Epithelial cell of proximal tubule (primary cell): ENCODE results near the gene CEACAM19. TPM values are rescaled to one million over a fixed set of nuclear protein-coding genes. Genes with fewer than 3 reads are reported as not detected.
A peak's percentile ranks its signal among the peaks of the same experiment; 100 is the strongest.

ENCODE experiments used
- DNase-seq: peaks from one replicate; pipeline ENCODE4 v3.0.0-alpha.2; 2011; ENCODE audit warnings: low read depth
- H3K4me3 ChIP-seq: 2 replicates; pipeline ENCODE4 v1.5.1; 2011; ENCODE audit warnings: low read depth, mild to moderate bottlenecking, low read length
- total RNA-seq: library from RNA; depleted of rRNA; stranded (reverse); fragments of >200 nt; gene quantifications from 2 replicates; pipeline ENCODE4 v1.2.3, GENCODE V29; 2015
- TF ChIP-seq, protein P1 (sequence below): conservative IDR thresholded peaks from 2 replicates; pipeline ENCODE4 v1.5.1; 2012; ENCODE audit warnings: low read depth, mild to moderate bottlenecking, low read length

Gene CEACAM19
- total RNA-seq, 1 donor from 2014 or later: 2.7 TPM

- H3K4me3 ChIP-seq: no peak overlapping the region
- TF ChIP-seq, protein P1, sequence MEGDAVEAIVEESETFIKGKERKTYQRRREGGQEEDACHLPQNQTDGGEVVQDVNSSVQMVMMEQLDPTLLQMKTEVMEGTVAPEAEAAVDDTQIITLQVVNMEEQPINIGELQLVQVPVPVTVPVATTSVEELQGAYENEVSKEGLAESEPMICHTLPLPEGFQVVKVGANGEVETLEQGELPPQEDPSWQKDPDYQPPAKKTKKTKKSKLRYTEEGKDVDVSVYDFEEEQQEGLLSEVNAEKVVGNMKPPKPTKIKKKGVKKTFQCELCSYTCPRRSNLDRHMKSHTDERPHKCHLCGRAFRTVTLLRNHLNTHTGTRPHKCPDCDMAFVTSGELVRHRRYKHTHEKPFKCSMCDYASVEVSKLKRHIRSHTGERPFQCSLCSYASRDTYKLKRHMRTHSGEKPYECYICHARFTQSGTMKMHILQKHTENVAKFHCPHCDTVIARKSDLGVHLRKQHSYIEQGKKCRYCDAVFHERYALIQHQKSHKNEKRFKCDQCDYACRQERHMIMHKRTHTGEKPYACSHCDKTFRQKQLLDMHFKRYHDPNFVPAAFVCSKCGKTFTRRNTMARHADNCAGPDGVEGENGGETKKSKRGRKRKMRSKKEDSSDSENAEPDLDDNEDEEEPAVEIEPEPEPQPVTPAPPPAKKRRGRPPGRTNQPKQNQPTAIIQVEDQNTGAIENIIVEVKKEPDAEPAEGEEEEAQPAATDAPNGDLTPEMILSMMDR: peak; percentile 86
- DNase-seq: no peak
Measured at GRCh38 chr19:44657211-44657921, 13.9 kb upstream of the CEACAM19 start.

DNA sequence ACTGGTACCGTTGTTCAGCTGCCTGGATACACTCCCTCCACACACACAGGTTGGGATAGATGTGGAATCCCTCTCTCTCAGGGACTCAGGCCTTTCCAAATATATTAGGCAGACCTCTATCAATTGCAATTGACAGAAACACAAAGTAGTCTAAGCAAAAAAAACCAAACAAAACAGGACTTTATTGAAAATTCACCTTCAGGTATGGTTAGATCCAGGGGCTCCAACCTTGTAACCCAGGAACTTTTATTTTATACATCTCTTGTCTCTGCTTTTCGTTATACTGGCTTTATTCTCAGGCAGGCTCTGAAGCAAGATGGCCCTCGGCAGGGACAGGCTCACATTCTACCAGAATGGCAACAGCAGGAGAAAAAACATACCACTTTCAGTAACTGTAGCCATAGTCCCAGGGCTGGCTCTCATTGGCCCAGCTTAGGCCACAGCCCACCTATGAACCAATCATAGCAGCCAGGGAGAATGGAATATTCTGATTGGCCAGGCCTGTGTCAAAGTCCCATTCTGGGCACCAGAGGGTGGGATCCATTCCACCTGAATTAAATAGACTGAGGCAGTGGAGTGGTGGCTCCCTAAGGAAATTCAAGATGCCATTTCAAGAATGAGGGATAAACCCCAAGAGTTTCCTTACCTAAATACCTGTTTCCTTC, 13.1 kb upstream of the CEACAM19 start:
- no peak overlapping the region for H3K4me3 ChIP-seq
- TF ChIP-seq, protein P1: no peak
- DNase-seq: no peak

DNA sequence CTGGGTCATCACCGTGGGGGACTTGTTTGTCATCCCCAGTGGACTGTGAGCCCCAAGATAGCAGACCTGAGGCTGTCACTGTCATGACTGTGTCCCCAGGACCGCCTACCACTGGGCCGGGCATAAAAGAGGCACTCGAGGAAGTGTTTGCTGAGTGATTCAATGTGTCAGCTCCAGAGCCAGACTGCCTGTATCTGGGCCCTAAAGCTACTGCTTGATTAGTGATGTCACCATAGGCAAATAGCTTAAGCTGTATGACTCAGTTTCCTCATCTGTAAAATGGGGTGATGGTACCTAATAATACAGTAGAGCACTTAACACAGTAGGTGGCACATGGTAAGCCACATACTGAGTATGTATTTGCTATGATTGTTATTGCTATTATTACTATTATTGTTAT, 11.2 kb upstream of the CEACAM19 start:
- no peak overlapping the region for H3K4me3 ChIP-seq
- TF ChIP-seq, protein P1: no peak
- no peak for DNase-seq

- no peak overlapping the region for H3K4me3 ChIP-seq
- DNase-seq: no peak
- TF ChIP-seq, protein P1: no peak
Measured at GRCh38 chr19:44661205-44661604, 10.1 kb upstream of the CEACAM19 start.

GRCh38 chr19:44661904-44662303, 9.4 kb upstream of the CEACAM19 start:
- DNase-seq: no peak
- TF ChIP-seq, protein P1: no peak

GRCh38 chr19:44662691-44663385, 8.4 kb upstream of the CEACAM19 start:
- no peak for DNase-seq
- TF ChIP-seq, protein P1: no peak
- H3K4me3 ChIP-seq: no peak overlapping the region

More at GRCh38 chr19:44661904-44662303, 9.4 kb upstream of the CEACAM19 start:
- H3K4me3 ChIP-seq: no peak overlapping the region
